ENCODE measurements around the gene ARRB1. TPM values are rescaled to one million over a fixed set of nuclear protein-coding genes. Genes with fewer than 3 reads are reported as not detected.

Gene ARRB1
- total and polyA plus RNA-seq, 4 donors, result 3.3 to 21.2 (median 12.5) TPM

GRCh38 chr11:75342231-75342918, 9.1 kb downstream of the ARRB1 start:
- 77% methylated on average over 15 of the region's 15 CpGs for WGBS
- H3K27me3 ChIP-seq (ENCODE audit: control insufficient read depth in 4 of 4, insufficient read depth in 4 of 4, low read length in 3 of 4), result no peaks in the 10 kb centered on the region
- no peaks in the 10 kb centered on the region for H3K9me3 ChIP-seq (ENCODE audit: control insufficient read depth in 4 of 4, low read length in 3 of 4)
- H3K4me3 ChIP-seq (ENCODE audit: low read depth in 1 of 3, low read length in 3 of 3), result no peak overlapping the region
- TF ChIP-seq CTCF (IDR thresholded peaks at IDR 0.05; ENCODE audit: low read depth, low read length, missing input control) (no peak), HNF4G (IDR thresholded peaks at IDR 0.05) (no peak), MAX (IDR thresholded peaks at IDR 0.05) (no peak), FOXA1 (IDR thresholded peaks at IDR 0.05) (no peak), RXRA (IDR thresholded peaks at IDR 0.05) (no peak), SP1 (IDR thresholded peaks at IDR 0.05) (no peak)
- H3K9ac ChIP-seq (ENCODE audit: low read depth in 1 of 2, low read length in 2 of 2), result no peak overlapping the region
- peaks cover 20 to 91% (median 59%) of the 10 kb centered on the region in 4 donors for H3K4me1 ChIP-seq (ENCODE audit: control insufficient read depth in 4 of 4, insufficient read depth in 4 of 4, low read length in 3 of 4)
- H3K36me3 ChIP-seq (ENCODE audit: control insufficient read depth in 4 of 4, insufficient read depth in 3 of 4, low read depth in 1 of 4, low read length in 3 of 4), result no peaks in the 10 kb centered on the region
- no peak for DNase-seq (ENCODE audit: low spot score)
- peak overlapping the region; percentile 21 to 52 for H3K27ac ChIP-seq (ENCODE audit: low read depth in 1 of 2, low read length in 2 of 2)

- H3K4me3 ChIP-seq (ENCODE audit: low read depth in 1 of 3, low read length in 3 of 3), result no peak overlapping the region
- TF ChIP-seq NR2F2 (IDR thresholded peaks at IDR 0.05) (no peak), ZBTB33 (IDR thresholded peaks at IDR 0.05) (no peak), HNF4G (IDR thresholded peaks at IDR 0.05) (no peak), FOXA1 (IDR thresholded peaks at IDR 0.05) (no peak), RXRA (IDR thresholded peaks at IDR 0.05) (no peak), SP1 (IDR thresholded peaks at IDR 0.05) (no peak), REST (IDR thresholded peaks at IDR 0.05) (no peak), MAX (IDR thresholded peaks at IDR 0.05) (no peak), EGR1 (IDR thresholded peaks at IDR 0.05; ENCODE audit: low read depth in 2 of 2) (no peak), HNF4A (conservative IDR thresholded peaks at IDR 0.05) (no peak), FOXA2 (IDR thresholded peaks at IDR 0.05) (no peak), YY1 (IDR thresholded peaks at IDR 0.05) (no peak), RAD21 (IDR thresholded peaks at IDR 0.05) (no peak), JUND (IDR thresholded peaks at IDR 0.05) (no peak)
- no peaks in the 10 kb centered on the region for H3K27me3 ChIP-seq (ENCODE audit: control insufficient read depth in 4 of 4, insufficient read depth in 4 of 4, low read length in 3 of 4)
- no peaks in the 10 kb centered on the region for H3K9me3 ChIP-seq (ENCODE audit: control insufficient read depth in 4 of 4, low read length in 3 of 4)
- WGBS, result 75% methylated on average over 5 of the region's 5 CpGs
- H3K36me3 ChIP-seq (ENCODE audit: control insufficient read depth in 4 of 4, insufficient read depth in 3 of 4, low read depth in 1 of 4, low read length in 3 of 4), result no peaks in the 10 kb centered on the region
- DNase-seq (ENCODE audit: low spot score), result no peak
- H3K27ac ChIP-seq (ENCODE audit: low read depth in 1 of 2, low read length in 2 of 2), result peak overlapping the region; percentile 21 to 52
- H3K9ac ChIP-seq (ENCODE audit: low read depth in 1 of 2, low read length in 2 of 2), result no peak overlapping the region
- peaks cover 20 to 87% (median 54%) of the 10 kb centered on the region in 4 donors for H3K4me1 ChIP-seq (ENCODE audit: control insufficient read depth in 4 of 4, insufficient read depth in 4 of 4, low read length in 3 of 4)
These were observed 9.8 kb downstream of the ARRB1 start for GRCh38 chr11:75341612-75342011.
